ENCODE measurements around the gene HOXA11. TPM values are rescaled to one million over a fixed set of nuclear protein-coding genes. Genes with fewer than 3 reads are reported as not detected.

The HOXA11 gene
- total and polyA plus RNA-seq, 10 of the 15 experiments (the other 5 are each of a cell fraction or from before 2014, with no cell fraction given): not detected

DNA sequence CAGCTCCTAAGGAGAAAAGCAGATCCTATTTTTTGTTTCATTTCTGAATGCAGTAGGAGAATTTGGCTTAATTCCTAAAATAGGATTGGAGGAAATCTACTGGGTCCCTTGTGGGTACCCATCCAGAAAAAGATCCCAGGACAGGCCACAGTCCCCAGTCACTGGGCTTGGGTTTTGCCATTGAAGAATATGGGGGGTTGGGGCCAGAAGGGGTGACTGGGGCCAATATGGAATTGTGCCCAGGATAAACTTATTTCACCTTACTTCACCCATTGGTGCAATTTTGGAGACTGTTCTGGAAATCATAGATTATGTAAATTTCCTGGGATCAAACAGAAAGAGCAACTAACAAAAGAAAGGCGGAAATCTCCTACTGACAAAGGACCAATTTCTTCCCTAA is 46.6 kb downstream of the HOXA11 start (continued):
- no peak for TF ChIP-seq TCF12 (IDR thresholded peaks at IDR 0.05; ENCODE audit: low read depth, low read length)
- no peak for TF ChIP-seq RELA (IDR thresholded peaks at IDR 0.05; ENCODE audit: borderline replicate concordance, partially characterized antibody)
- TF ChIP-seq JUNB (IDR thresholded peaks at IDR 0.05): no peak

DNA sequence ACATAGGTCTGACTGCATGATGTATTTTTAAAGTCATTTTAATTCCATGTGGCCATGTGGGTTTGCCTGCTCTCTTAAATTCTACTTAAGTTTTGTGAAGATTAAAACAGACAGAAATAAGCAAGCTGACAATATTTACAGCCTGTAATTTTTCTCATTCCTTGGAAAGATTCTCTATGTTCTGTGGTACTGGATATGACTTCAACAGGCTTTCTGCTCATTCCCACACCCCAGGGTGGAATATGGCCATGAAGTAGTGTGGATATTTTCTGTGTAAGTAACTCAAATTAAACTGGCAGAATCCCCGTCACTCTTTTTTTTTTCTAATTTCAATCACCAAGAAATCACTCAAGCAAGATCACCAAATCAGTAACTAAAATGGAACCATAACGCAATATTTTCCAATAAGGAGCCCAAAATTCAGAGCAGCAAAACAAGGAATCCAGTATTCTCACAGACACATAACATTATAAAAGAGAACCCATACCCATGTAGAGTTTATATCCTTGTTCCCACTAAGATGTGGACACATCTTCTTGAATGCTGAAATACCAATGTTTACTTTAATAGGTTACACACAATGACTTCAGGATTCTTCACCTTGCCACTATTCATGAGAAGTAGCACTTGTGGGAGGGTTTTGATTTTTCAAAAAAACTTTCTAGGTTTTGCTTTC is 47.3 kb downstream of the HOXA11 start:
- Histone ChIP-seq H3K79me2 (ENCODE audit: control insufficient read depth, insufficient read depth, low read length) (no peaks in the 10 kb centered on the region), H3K9me3 (replicated peaks; ENCODE audit: control insufficient read depth, insufficient read depth, low read length) (no peaks in the 10 kb centered on the region), H3K4me1 (ENCODE audit: control insufficient read depth, insufficient read depth, low read length) (no peaks in the 10 kb centered on the region; the same call in 1 of the 2 replicates), H3K27me3 (replicated peaks in 1 of 2; ENCODE audit: control insufficient read depth in 2 of 2, insufficient read depth in 2 of 2, low read length in 1 of 2) (peaks cover 0 to 7% of the 10 kb centered on the region in 2 experiments; a peak in 2 of 4 replicates), H3K4me3 (no peak overlapping the region), H3K36me3 (ENCODE audit: control insufficient read depth in 2 of 2, insufficient read depth in 2 of 2, low read length in 1 of 2) (no peaks in the 10 kb centered on the region), H4K20me1 (ENCODE audit: control insufficient read depth, insufficient read depth) (no peaks in the 10 kb centered on the region), H3K27ac (ENCODE audit: control insufficient read depth, insufficient read depth) (no peak overlapping the region), H2AFZ (ENCODE audit: control insufficient read depth, low read depth, low read length) (no peak overlapping the region), H3K4me2 (ENCODE audit: control insufficient read depth, insufficient read depth) (no peak overlapping the region), H3K9ac (ENCODE audit: control insufficient read depth, insufficient read depth, low read length) (no peak overlapping the region)
- ChIA-PET SMC1A (ENCODE audit: uncharacterized antibody, unreplicated experiment) (no interaction called here), CTCF (no interaction called here), POLR2A (no interaction called here), RAD21 (ENCODE audit: unreplicated experiment) (no interaction called here)
- 80% methylated on average over 2 of the region's 2 CpGs for WGBS (ENCODE audit: insufficient coverage, insufficient replicate concordance, low lambda C conversion rate, missing lambda C conversion rate)
- intact Hi-C loops (cut with micrococcal nuclease; ENCODE audit: unreplicated experiment): no loop called here
- ATAC-seq: no peak
- no peak for DNase-seq (ENCODE audit: low read depth, low spot score)
- BruUV-seq (replicated peaks): no TSS peak
- FAIRE-seq: no peak
- in situ Hi-C loops (cut with MboI): no loop called here
- TF ChIP-seq RCOR1 (conservative IDR thresholded peaks at IDR 0.05; ENCODE audit: low read depth, low read length): no peak
- TF ChIP-seq, protein P1, sequence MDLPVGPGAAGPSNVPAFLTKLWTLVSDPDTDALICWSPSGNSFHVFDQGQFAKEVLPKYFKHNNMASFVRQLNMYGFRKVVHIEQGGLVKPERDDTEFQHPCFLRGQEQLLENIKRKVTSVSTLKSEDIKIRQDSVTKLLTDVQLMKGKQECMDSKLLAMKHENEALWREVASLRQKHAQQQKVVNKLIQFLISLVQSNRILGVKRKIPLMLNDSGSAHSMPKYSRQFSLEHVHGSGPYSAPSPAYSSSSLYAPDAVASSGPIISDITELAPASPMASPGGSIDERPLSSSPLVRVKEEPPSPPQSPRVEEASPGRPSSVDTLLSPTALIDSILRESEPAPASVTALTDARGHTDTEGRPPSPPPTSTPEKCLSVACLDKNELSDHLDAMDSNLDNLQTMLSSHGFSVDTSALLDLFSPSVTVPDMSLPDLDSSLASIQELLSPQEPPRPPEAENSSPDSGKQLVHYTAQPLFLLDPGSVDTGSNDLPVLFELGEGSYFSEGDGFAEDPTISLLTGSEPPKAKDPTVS (IDR thresholded peaks at IDR 0.05; ENCODE audit: low read depth, low read length): no peak
- TF ChIP-seq IKZF2 (IDR thresholded peaks at IDR 0.05): no peak
- TF ChIP-seq, protein P2, sequence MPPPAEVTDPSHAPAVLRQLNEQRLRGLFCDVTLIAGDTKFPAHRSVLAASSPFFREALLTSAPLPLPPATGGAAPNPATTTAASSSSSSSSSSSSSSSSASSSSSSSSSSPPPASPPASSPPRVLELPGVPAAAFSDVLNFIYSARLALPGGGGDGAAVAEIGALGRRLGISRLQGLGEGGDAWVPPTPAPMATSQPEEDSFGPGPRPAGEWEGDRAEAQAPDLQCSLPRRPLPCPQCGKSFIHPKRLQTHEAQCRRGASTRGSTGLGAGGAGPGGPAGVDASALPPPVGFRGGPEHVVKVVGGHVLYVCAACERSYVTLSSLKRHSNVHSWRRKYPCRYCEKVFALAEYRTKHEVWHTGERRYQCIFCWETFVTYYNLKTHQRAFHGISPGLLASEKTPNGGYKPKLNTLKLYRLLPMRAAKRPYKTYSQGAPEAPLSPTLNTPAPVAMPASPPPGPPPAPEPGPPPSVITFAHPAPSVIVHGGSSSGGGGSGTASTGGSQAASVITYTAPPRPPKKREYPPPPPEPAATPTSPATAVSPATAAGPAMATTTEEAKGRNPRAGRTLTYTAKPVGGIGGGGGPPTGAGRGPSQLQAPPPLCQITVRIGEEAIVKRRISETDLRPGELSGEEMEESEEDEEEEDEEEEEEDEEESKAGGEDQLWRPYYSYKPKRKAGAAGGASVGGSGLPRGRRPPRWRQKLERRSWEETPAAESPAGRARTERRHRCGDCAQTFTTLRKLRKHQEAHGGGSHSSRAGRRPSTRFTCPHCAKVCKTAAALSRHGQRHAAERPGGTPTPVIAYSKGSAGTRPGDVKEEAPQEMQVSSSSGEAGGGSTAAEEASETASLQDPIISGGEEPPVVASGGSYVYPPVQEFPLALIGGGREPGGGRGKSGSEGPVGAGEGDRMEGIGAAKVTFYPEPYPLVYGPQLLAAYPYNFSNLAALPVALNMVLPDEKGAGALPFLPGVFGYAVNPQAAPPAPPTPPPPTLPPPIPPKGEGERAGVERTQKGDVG (CRISPR knock-in tag; IDR thresholded peaks at IDR 0.05): no peak
- TF ChIP-seq ZSCAN29 (IDR thresholded peaks at IDR 0.05): no peak
- TF ChIP-seq CBX3 (IDR thresholded peaks at IDR 0.05; ENCODE audit: borderline replicate concordance, low read depth): no peak
- no peak for TF ChIP-seq ZNF384 (IDR thresholded peaks at IDR 0.05; ENCODE audit: borderline replicate concordance, low read depth, low read length)
- TF ChIP-seq, protein P3, sequence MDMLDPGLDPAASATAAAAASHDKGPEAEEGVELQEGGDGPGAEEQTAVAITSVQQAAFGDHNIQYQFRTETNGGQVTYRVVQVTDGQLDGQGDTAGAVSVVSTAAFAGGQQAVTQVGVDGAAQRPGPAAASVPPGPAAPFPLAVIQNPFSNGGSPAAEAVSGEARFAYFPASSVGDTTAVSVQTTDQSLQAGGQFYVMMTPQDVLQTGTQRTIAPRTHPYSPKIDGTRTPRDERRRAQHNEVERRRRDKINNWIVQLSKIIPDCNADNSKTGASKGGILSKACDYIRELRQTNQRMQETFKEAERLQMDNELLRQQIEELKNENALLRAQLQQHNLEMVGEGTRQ (IDR thresholded peaks at IDR 0.05; ENCODE audit: borderline replicate concordance, low read depth, low read length): no peak
- no peak for TF ChIP-seq ZNF207 (IDR thresholded peaks at IDR 0.05; ENCODE audit: borderline replicate concordance)
- no peak for TF ChIP-seq NR2F1 (conservative IDR thresholded peaks at IDR 0.05)
- TF ChIP-seq, protein P4, sequence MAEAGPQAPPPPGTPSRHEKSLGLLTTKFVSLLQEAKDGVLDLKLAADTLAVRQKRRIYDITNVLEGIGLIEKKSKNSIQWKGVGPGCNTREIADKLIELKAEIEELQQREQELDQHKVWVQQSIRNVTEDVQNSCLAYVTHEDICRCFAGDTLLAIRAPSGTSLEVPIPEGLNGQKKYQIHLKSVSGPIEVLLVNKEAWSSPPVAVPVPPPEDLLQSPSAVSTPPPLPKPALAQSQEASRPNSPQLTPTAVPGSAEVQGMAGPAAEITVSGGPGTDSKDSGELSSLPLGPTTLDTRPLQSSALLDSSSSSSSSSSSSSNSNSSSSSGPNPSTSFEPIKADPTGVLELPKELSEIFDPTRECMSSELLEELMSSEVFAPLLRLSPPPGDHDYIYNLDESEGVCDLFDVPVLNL (IDR thresholded peaks at IDR 0.05; ENCODE audit: low read depth, low read length): no peak
- no peak for TF ChIP-seq NRF1 (conservative IDR thresholded peaks at IDR 0.05; ENCODE audit: low read depth, low read length)
- TF ChIP-seq, protein P5, sequence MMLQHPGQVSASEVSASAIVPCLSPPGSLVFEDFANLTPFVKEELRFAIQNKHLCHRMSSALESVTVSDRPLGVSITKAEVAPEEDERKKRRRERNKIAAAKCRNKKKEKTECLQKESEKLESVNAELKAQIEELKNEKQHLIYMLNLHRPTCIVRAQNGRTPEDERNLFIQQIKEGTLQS (IDR thresholded peaks at IDR 0.05; ENCODE audit: borderline replicate concordance, extremely low read depth, low read depth, low read length): no peak
- TF ChIP-seq FOXK2 (IDR thresholded peaks at IDR 0.05): no peak
